Amniotic stem cell (primary cell): ENCODE results near the gene DBI.
A peak's percentile ranks its signal among the peaks of the same experiment; 100 is the strongest.
"Not testable (repeated sequence)": the region's sequence is repeated elsewhere in the genome, so short reads cannot be mapped to it uniquely, and the experiment has no call there.

Experiments used
- DNase-seq: peaks from one replicate; lab custom pipeline; 2025; lab: John Stamatoyannopoulos, UW

Gene DBI

GRCh38 chr2:119365436-119365835 lies 1.3 kb upstream of the DBI start:
- no peak for DNase-seq

GRCh38 chr2:119366161-119366648 lies 572 bp upstream of the DBI start:
- DNase-seq = peak; percentile 16

- DNase-seq = no peak
Observed at GRCh38 chr2:119367472-119368099, 809 bp downstream of the DBI start.

GRCh38 chr2:119369845-119370244 lies 3.1 kb downstream of the DBI start:
- no peak for DNase-seq

DNA sequence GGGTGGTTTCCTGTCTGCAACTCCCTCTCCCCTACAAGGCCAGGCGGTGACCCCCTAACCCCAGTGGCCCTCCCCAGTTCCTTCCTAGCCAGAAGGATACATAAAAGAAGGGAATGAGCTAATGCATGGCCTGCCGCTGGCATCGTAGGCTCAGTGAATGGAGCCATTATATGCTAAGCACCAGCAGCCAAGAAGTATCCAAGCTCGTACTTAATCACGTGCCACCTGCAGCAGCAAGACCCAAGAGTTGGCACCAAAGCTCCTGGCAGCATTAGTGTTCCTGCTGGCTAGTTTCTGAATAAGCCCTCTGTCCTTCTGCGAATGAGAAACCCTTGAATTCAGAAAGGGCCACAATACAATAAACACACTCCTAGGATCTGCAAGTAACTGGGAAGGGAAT lies 4.3 kb downstream of the DBI start:
- DNase-seq = no peak

DNA sequence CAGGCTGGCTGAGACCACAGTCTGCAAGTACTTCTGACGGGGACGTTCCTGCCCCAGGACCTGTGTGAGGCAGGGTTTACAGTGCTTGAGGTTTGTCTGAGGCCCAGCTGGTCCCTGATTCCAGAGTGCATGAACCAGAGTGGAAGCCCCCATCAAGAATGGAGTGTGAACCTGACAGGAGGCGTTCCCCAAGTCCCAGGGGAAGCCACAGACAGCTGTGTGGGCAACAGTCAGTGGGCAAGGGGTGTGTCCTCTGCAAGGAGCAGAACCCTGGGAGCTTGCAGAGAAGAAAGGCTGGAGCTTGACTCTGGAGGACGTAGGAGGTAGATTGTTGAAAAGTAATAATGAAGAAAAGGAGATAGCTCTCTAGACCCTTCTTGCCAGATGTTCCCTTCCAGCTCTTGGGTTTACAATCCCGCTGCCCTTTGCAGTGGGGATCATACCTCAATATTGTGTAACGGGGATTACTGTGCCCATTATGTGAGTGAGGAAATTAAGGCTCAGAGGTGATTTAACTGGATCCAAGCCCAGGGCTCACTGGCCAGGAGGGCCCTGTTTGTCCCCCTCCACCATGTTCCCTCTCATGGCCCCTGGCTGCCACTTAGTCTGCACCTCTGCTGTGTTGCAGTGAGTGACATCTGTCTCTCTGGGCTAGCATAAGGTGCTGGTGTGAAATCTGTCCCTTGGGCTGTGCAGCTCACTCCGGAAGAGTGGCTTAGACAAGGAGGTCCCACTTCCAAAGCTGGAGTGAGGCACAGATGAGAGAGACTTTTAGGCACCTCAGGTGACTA lies 6.2 kb downstream of the DBI start:
- DNase-seq = no peak

DNA sequence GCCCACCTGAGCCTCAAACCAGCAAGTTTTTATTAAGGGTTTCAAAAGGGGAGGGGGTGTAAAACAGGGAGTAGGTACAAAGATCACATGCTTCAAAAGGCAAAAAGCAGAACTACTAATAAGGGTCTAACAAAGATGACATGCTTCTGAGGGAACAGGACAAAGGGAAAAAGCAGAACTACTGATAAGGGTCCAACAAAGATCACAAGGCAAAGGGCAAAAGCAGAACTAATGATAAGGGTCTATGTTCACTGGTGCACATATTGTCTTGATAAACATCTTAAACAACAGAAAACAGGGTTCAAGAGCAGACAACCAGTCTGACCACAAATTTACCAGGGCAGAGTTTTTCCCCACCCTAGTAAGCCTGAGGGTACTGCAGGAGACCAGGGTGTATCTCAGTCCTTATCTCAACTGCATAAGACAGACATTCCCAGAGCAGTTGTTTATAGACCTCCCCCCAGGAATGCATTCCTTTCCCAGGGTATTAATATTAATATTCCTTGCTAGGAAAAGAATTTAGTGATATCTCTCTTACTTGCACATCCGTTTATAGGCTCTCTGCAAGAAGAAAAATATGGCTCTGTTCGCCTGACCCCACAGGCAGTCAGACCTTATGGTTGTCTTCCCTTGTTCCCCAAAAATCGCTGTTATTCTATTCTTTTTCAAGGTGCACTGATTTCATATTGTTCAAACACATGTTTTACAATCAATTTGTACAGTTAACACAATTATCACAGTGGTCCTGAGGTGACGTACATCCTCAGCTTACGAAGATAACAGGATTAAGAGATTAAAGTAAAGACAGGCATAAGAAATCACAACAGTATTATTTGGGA lies 7.3 kb downstream of the DBI start:
- DNase-seq = not testable (repeated sequence)

GRCh38 chr2:119376406-119376805 lies 9.6 kb downstream of the DBI start:
- not testable (repeated sequence) for DNase-seq

DNA sequence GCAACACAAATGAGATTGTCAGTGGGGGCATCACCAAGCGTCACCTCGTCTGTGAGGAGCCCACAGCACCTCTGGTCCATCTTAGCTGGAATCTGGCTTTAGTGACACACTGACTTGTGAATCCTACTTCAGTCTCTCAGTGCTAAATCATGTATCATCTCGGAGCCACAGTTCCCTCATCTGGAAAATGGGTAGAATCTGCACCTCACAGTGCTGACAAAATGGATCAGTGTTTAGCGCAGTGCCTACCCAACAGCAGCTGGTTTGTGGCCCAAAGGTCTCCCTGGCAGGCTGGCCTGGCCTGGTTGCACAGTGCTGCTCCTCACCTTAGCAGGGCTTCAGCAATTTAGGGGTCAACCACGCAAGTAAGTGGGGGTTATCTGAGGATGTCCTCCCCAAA lies 10.0 kb downstream of the DBI start:
- DNase-seq = no peak

DNA sequence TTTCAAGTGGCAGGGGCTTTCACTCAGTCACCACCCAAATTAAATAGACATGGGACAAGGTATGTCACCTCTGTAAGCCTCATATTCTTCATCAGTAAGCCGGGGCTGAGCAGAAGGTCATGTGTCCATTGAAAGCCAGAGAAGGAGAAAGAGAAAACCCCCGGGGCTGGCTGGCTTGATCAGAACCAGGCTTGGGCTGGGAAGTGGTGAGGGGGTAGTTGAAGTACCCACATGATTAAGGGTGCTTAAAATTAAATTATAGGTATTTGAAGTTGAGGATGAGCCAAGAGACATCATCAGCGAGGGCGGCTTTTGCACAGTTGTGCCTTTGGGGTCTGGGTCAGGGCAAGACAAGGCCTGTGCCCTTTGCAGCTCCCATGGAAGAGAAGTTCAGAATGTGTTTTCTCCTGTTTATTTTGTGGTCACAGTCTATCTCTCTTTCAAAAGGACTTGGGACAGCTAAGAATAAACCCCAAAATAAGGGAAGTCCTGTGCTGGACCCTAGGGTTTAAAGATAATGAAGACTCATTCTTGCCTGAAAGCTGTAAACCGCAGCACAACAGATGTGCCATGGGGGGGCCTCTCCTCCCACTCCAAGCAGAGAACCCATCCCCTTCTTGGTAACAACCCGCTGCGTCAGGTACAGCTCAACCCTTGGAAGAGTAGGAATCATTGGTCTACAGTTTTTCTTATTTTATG lies 10.7 kb downstream of the DBI start:
- no peak for DNase-seq

DNA sequence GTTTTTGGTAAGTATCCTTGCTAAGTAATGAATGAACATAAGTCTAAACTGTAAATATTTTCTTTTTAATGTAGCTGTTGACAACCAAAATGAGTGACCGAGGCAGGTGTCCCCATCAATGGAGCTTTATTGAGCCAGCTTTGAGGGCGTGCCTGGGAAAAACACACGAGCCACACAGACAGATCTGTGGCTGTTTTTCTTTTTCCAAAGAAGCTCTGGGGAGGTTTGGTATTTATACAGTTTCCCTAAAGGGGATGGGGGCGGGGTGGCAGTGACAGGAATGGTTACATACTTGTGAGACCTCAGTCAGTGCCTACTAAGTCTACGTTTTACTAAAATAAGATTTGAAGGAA lies 11.2 kb downstream of the DBI start:
- DNase-seq = no peak

DNA sequence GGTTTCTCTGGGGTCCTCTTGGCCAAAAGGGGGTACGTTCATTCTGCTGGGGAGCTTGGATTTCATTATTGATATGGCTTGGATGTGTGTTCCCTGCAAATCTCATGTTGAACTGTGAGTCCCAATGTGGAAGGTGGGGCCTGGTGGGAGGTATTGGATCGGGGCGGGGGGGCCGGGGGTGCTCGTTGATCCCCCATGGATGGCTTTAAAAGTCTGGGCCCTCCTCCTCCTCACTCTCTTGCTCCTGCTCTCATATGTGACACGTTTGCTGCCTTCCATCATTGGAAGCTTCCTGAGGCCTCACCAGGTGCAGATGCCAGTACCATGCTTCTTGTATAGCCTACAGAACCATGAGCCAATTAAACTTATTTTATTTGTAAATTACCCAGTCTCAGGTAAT lies 11.8 kb downstream of the DBI start:
- DNase-seq = no peak

DNA sequence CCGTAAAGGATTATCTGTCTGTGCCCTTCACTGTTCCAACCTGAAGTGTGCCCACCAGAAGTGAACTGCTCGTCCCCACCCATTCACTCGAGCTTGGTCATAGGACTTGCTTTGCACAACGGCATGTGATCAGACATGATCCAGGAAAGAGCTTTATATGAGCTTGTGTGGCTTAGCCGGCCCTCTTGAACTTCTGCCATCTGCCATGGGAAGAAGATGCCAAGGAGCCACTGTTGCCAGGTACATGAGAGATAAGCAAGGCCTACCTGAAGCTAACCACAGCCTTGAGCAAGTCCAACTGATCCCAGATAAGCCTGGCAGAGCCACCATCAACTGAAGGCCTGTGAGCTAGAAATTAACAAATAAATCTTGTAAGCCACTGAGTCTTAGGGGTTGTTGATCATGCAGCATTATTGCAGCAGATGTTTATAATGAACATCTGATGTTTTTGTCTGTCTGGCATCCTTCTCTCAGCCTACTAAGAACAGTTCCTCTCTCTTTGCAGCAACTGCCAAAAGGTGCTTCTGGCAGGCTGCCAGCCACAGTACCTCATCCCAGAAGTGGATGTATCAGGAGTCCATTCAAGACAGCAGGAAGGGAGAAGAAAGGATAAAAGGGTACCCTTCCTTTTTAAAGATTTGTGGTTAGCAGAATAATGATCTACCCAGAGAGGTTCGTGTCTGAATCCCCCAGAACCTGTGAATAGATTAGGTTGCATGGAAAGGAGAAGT lies 16.8 kb downstream of the DBI start:
- DNase-seq = no peak

GRCh38 chr2:119384971-119385370 lies 18.2 kb downstream of the DBI start:
- DNase-seq = no peak

GRCh38 chr2:119385466-119385865 lies 18.7 kb downstream of the DBI start:
- DNase-seq = no peak

GRCh38 chr2:119387381-119388129 lies 20.8 kb downstream of the DBI start:
- DNase-seq = no peak

DNA sequence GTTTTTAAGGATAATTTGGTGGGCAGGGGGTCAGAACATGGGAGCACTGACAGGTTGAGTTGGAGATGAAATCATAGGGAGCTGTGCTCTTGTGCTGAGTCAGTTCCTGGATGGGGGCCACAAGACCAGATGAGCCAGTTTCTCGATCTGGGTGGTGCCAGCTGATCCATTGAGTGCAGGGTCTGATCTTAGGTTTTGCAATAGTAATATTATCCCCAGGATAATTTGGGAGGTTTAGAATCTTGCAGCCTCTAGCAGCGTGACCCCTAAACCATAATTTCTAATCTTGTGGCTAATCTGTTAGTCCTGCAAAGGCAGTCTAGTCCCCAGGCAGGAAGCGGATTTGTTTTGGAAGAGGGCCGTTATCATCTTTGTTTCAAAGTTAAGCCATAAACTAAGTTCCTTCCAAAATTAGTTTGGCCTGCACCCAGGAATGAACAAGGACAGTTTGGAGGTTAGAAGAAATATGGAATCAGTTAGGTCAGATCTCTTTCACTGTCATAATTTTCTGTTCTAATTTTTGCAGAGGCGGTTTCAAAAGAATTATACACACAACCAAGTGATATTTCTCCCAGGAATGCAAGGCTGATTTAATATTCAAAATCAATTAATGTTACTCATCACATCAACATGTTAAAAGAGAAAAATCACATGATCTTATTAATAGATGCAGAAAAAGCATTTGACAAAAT lies 23.0 kb downstream of the DBI start:
- DNase-seq = no peak

GRCh38 chr2:119393971-119394748 lies 27.4 kb downstream of the DBI start:
- no peak for DNase-seq

DNA sequence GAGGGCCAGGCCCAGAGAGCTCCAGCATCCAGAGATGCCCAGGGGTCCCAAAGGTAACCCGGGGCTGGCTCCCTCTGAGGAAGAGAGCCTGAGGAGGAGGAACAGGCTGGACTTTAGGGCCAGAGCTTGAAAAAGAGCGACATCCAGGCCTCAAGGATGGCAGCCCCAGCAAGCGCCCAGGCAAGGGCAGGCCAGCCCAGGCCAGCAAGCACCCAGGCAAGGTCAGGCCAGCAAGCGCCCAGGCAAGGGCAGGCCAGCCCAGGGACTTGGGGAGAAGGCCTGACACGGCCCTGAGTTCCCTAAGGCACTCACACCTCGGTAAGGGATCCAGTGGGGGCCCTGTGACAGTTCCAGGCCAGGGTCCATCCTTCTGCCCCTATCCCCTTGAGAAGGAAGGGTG lies 30.4 kb downstream of the DBI start:
- DNase-seq = no peak
